HG03442 (cell line): ENCODE measurements around the gene C1orf159.
"Not testable (repeated sequence)": the region's sequence is repeated elsewhere in the genome, so short reads cannot be mapped to it uniquely, and the experiment has no call there.

Source experiments
- ATAC-seq: cut with Tn5 transposase; IDR thresholded peaks from one replicate; pipeline ENCODE4 v1.9.1; 2021; ENCODE audit warnings: mild to moderate bottlenecking, moderate library complexity; ENCODE audit not compliant: unreplicated experiment

Gene C1orf159

DNA sequence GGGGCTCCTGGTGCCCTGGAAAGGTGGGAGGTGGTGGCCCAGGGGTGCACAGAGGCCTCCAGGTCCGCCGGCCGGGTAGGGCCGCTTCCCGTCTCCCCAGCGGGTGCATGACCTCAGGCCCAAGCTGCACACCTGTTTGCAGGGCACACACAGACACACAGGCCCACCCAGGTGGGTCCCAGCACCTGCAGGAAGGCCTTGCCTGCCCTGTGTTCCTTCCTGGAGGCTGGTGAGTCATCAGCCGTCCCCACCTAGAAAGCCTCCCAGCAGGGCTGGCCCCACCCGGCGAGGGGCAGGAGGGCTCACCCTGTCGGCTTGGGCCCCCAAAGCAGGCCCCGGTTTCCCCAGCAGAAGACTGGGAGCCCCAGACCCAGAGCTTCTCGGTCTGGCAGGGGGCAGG is 34.2 kb upstream of the C1orf159 start:
- no peak for ATAC-seq

DNA sequence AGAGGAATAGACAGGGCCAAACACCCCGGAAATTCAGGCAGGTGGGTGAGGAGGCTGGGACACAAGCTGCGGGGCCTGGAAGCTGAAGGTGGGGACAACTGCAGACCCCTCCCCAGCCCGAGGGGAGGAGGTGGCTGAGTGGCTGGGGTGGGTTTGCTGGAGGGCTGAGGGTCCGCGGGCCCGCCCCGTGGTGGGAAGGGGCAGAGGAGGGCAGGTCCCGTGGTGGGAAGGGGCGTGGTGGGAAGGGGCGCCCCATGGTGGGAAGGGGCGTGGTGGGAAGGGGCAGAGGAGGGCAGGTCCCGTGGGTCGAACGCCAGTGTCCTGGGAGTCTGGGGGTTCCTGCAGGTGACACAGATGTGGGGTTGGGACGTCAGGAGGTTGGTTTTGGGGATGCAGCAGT is 33.5 kb upstream of the C1orf159 start:
- no peak for ATAC-seq

DNA sequence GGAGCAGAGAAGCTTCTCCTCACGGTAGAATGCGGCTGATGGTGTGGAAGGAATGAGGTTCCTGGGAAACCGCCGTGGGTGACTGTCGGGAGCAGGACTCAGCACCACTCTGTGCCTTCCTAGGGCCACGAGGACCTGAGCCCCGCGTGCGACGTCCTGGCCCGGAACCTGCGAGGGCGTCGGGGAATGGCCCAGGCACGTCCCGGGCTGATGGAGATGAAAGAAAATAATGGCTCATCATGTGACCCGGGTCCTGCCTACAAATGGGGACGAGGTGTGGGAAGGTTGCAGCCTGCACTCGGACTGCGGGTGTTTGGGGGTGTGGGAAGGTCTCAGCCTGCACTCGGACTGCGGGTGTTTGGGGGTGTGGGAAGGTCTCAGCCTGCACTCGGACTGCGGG is 32.7 kb upstream of the C1orf159 start:
- no peak for ATAC-seq

DNA sequence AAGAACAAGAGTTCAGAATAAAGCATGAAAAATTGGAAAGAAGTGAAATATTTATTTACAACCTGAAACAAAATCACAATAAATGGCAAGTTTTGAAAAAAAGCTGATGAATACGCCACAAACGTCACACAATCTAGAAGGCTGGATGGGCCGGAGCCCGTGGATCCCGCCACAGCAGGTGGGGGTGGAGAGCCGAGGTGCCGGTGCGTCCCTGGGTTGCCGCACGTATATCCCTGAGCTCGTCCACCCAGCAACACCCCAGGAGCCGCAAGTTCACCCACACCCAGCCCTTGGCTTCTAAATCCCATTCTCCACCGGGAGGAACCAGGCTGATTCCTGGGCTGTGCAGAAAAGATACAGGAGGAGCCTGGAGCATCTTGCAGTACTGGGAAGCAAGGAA is 32.2 kb upstream of the C1orf159 start:
- no peak for ATAC-seq

DNA sequence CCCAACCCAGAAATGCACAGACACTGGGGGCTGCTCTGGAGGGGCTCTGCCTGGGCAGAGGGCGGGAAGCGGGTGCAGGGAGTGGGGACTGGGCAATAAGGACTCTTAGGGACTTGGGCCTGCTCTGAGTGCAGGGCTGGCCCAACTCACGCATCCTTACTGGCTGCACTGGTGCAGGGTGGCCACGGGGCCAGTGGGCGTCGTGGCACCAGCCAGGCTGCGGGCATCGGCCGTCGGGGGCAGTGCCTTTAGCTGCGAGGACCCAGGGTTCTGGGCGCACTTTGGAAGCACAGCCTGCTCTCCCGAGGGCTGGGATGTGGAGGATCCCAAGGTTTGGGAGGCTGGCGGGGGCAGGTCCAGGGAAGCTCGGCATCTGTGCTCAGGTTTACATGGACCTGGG is 30.7 kb upstream of the C1orf159 start:
- ATAC-seq, result no peak

DNA sequence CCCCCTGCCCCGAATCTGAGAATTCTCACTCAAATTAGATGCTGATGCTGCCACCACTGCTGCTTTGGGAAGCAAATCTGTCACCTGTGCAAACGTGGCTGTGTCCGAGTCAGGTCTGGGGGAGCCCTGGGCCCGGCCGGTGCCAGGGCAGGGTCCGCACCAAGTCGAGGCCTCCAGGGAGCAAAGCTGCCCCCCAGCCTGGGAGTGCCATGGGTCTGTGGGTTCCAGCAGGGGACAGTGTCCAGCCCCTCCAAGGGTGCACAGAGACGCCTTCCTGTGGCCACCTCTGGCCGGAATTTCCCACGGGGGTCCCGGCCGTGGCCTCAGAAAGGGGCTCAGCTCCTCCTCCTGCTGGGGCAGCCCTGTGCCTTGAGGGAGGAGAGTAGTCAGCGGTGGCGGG is 30.1 kb upstream of the C1orf159 start:
- ATAC-seq, result no peak

DNA sequence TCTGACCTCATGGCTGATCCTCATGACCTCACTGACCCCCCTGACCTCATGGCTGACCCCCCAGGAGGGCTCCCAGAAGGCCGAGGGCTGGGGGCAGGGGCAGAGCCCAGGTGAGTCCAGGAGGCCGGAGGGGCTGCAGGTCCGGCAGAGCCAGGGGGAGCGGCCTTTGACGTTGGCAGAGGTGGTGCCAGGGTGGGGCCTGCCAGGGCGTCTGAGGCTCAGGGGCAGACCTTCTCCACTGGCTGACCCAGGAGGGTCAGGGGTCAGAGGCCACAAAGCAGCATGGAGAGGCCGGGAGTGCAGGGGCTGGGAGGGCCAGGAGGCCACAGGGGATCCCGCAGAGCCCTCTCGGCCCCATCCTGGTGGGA is 29.6 kb upstream of the C1orf159 start:
- no peak for ATAC-seq

DNA sequence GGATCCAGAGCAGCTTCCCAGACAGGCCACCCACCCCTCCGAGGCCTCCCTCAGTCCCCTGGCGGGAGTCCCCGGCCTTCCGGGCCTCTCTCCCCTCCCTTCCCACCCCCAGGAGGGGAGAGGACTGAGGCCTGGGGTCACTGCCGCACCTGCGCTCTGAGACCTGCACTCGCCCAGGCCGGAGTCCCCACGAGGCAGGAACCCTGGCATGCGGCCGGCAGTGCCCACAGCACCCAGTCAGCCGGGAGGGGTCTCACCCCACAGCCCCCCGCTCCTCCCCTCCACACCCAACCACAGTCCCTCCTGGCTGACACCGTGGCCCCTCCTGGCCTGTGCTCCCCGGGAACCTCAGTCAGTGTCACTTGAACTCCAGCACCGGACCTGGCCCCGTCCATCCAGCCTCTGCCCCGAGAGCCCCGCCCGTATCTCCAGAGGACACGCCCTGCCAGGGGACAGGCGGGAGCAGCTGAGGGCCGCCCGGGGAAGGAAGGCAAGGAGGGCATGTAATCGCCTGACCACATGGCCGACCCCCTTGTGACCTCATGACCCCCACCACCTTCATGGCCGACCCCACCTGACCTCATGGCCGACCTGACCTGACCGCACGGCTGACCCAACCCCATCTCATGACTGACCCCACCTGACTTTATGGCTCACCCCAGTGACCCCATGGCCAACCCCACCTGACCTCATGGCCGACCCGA is 29.1 kb upstream of the C1orf159 start:
- no peak for ATAC-seq

DNA sequence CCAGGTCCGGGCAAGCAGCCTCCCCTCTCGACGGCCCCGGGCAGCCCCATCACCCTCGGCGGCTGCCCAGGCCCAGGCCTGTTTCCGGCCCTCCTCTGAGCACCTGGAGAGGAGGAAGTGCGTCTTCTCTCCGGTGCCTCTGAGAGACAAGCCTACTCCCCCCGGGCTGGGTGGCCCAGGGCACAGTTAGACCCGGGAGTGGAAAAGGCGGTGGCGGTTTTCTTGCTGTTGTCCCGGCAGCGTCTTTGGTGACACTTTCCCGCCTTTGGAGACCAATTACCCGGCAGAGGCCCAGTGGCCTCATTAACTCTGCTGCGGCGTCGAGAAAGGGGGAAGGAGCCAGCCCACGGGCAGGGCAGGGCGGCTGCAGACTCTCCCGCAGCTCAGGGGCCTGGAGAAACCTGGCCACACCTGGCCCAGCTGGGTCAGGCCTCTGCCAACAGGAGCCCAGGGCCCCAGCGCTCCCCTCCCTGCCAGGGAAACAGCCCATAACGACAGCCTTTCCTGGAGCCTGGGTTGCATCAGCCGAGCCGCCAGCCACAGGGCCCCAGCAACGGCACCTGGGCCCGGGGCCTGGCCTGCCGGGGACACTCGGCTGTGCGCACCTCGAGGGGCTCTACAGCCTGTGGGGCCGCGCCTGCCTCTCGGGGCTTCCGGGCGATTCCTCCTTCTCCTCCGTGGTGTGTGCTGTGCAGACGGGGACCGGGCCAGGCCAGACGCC is 28.4 kb upstream of the C1orf159 start:
- no peak for ATAC-seq

DNA sequence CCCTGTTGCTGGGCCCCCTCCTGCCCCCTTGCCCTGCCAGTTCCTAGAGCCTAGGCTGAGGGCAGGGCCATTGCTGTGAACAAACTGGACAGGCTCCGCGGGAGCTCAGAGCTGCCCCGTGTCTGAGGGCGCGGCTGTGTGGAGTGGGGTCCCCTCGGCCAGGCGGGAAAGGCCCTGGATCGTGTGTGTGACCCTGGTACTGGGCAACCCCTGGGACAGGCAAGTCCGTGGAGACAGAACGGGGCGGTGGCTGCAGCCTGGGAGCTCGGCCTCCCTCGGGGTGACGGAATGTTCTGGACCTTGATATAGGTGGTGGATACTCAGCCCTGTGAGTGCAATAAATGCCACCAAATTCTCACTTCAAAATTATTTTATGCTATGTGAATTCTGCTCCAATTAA is 27.7 kb upstream of the C1orf159 start:
- no peak for ATAC-seq

DNA sequence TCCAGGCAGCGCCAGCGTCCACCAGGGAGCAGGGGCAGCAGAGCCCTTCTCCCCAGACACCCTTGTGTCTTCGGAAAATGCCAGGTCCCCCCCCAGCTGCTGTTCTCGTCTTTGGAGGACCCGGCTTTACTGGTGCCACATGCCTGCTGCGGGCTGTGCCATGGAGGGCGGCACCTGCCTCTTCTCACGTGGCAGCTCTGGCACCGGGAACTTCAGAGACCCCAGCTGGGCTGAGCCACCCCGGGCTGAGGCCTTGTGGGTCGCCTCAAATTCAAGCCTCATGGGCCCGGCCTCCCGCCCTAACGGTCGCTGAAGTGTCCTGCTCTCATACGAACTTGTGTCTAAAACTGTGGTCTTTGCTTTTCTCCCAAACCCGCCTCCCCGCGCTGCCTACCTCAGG is 27.0 kb upstream of the C1orf159 start:
- ATAC-seq, result no peak

DNA sequence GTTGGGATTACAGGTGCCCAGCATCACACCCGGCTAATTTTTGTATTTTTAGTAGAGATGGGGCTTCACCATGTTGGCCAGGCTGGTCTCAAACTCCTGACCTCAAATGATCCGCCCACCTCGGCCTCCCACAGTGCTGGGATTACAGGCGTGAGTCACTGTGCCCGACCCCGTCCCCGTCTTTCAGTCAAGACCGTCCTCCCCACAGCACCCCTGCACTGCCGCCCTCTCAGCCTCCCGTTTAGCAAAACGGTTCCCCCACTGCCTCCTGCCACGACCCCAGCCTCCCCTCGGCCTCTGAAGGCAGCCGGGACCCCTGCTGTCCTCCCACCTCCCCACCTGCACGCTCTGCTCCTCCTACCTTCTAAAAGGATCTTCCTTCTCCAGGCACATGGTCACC is 26.5 kb upstream of the C1orf159 start:
- ATAC-seq, result not testable (repeated sequence)

DNA sequence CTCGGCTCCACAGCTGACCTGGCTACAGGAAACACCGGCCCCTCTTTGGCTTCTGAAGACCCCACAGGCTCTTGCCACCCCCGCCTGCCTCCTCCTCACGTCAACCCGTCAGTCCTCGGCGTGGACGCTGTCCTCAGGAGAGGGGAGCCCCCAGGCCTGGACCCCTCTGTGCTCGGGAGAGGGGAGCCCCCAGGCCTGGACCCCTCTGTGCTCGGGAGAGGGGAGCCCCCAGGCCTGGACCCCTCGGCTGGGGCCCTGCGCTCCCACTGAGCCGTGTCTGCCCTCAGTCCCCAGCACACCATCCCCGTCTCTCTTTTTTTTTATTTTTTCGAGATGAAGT is 26.0 kb upstream of the C1orf159 start:
- no peak for ATAC-seq

DNA sequence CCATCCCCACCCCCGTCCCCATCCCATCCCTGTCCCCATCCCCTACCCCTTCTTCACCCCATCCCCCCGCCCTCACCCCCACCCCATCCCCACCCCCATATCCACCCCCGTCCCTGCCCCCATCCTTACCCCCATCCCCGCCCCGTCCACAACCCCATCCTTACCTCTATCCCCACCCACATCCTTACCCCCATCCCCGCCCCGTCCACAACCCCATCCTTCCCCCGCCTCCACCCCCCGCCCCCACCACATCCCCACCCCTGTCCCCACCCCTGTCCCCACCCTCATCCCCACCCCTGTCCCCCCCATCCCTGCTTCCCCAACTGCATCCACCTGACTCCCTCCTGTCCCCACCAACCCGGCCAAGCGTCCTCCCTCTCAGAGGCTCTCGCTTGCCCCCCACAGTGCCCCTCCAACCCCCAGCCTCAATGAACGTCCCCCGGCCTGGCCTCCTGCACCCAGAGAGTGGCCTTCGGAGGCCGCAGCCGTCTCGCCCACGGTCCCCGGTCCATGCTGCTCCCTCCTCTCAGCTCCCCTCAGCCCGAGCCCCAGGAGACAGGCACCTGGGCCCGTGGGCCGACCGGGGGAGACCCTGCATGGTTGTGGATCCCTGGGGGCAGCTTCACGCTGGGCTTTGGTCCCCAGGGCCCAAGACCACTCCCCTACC is 25.5 kb upstream of the C1orf159 start:
- no peak for ATAC-seq

DNA sequence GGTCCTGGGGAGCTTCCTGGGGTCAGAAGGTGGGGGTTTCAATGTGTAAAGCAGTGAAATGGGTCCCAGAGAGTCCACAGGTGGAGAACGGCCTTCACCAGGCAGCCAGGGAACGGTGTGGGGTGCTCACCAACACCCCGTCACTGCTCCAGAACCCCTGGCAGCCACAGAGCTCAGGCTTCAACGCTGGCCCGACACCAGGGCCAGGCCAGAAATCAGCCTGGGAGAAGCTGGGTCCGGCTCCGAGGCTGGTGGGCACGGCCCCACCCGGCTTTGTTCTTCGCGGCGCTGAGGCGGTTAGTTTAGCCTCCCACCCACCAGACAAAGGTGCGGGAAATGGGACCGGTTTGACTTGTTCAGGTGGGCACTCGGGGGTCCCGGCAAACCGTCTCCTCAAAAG is 24.8 kb upstream of the C1orf159 start:
- no peak for ATAC-seq

DNA sequence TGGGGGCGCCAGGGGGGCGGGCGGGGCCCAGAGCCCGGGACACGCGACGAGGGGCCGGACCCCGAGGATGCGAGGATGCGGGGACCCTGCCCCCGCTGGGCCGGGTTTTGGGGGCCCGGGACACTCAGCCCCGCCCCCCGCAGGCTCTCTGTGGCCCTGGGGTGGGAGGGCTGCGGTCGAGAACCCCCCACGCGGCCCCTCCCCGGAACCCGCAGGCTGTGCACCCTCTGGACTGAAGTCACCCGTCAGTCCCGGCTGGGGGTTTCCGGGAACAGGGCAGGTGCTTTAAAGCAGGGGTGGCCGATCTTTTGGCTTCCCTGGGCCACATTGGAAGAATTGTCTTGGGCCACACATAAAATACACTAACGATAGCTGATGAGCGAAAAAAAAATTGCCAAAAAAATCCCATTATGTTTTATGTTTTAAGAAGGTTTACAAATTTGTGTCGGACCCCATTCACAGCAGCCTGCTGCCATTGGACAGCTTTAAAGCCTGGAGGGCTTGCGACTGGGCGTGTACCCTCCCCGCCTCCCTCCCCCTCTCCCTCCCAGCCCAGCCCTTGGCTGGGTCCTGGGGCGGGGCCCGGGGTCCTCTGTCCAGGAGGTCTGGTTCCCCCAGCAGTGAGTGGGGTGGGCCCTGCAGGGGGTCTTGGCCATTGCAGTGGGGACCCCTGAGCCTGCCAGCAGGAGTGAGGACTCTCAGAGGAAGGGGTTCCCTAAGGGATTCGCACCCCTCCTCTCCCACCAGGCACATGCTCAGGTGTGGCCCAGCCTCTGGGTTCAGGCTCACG is 21.6 kb upstream of the C1orf159 start:
- ATAC-seq, result no peak

DNA sequence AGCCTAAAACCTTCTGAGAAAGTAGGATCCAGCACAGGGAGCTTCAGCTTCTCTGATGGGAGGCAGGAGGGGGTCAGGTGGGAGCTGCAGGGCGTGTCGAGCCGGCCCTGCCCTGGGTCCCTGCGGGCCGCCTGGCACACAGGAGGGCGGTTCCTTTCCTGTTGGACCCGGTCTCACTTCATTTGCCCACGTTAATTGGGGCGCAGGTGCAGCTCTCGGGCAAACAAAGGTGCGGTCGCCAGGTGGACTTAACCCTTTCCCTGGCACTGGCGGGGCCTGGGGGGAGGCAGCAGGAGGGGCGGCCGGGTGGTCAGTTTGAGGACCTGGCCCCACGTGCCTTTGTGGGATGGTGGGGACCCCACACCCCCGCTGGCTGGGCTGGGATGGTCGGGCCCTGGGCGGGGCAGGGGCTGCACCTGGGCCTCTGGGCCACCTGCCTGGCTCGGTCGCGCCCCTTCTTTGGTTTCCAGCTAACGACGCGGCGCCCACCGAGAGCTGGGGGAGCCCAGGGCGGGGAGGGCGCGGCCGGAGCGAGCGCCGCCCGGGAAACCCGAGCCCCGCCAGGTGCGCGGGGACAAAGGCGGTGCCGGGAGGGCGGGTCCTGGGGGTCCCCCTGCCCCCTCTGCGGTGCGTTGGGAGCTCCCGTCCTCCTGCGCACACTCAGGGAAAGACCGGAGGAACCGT is 20.8 kb upstream of the C1orf159 start:
- ATAC-seq, result no peak

DNA sequence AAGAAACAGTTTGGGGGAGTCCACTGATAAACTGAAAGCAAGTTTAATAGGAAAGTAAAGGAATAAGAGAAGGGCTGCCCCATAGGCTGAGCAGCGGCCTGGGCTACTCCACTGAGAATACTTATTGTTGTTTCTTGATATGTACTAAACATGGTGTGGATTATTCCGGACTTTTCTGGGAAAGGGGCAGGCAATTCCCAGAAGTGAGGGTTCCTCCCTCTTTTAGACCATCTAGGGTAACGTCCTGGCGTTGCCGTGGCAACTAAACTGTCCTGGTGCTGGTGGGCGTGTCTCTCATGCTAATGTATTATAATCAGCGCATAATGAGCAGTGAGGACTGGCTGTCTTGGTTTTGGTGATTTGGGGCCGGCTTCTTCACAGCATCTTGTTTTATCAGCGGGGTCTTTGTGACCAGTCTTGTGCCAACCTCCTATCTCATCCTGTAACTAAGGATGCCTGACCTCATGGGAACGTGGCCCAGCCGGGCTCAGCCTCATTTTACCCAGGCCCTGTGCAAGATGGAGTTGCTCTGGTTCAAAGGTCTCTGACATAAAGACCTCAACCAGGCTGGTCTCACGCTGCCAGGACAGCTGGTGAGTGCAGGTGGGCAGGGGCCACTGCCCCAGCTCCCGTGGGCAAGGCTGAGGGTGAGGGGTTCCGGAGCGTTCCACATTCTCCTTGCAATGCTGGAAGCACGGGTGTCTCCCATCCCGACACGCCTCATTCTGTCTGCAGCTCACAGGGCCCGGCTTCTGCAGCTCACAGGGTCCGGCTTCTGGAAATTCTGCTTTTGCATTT is 19.6 kb upstream of the C1orf159 start:
- no peak for ATAC-seq

DNA sequence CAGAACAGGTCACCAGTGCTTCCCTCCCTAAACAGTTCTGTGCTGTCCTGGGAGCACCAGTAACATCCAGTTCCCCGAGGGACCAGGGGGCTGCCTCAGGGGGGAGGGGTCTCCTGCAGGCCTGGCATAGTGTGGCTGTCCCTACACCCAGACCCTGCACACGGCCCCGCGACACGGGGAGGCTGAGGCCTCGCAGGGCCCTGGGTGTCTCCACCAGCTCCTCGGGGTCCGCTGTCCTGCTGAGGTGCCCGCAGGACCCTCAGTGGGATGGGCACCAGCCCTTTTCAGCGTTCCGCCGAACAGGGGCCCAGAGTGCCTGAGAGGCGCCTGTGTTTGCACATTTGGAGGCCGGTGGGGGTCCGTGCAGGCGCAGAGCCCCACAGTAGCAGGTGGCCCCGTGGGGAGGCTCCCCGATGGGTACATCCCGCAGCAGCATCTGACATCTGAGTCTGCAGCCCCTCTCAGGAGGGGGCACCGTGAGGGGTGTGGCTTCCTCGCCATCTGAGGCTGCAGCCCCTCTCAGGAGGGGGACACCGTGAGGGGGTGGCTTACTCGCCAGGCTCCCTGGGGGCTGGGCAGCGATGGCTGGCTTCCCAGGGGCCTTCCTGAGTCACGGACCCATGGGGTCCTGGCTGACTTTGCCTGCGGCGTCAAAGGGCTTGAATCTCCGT is 18.5 kb upstream of the C1orf159 start:
- ATAC-seq, result no peak
